ENCODE measurements around the gene ELOVL1.

ELOVL1 gene

DNA sequence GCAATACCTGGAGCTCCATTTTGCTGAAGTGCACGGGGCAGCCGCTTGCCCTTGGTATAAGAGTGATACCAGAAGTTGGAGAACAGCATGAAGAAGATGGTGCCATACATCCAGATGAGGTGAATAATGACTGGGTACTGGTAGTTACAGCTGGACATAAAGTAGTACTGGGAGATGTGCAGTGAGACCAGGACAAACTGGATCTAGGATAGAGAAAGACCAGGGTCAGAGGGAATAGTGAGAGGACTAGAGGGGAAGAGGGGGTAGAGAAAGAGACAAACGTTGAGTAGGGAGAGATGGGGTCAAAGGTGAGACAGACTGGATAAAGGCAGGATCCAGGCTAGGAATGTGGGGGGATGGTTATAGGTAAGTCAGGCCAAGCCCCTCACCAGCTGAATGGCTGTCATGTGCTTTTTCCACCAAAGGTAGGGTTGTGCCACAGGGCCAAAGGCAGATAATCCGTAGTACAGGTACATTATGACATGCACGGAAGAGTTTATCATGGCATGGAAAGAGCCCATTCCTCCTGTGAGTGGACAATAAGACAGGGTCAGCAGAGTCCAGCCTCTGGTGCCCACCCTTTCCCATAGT lies 3.8 kb downstream of the ELOVL1 start:
- Histone ChIP-seq H3K36me3 (ENCODE audit: insufficient read depth, low read length) (peaks cover 52% of the 10 kb centered on the region), H3K4me3 (ENCODE audit: low read length) (no peak overlapping the region), H3K4me1 (ENCODE audit: control insufficient read depth, insufficient read depth, low read length) (peaks cover 47% of the 10 kb centered on the region), H3K9me3 (replicated peaks; ENCODE audit: low read length) (no peaks in the 10 kb centered on the region), H3K27me3 (ENCODE audit: control insufficient read depth, insufficient read depth, low read length) (no peaks in the 10 kb centered on the region), H3K4me2 (ENCODE audit: low read length) (no peak overlapping the region), H3K9ac (ENCODE audit: low read depth, low read length) (no peak overlapping the region)

DNA sequence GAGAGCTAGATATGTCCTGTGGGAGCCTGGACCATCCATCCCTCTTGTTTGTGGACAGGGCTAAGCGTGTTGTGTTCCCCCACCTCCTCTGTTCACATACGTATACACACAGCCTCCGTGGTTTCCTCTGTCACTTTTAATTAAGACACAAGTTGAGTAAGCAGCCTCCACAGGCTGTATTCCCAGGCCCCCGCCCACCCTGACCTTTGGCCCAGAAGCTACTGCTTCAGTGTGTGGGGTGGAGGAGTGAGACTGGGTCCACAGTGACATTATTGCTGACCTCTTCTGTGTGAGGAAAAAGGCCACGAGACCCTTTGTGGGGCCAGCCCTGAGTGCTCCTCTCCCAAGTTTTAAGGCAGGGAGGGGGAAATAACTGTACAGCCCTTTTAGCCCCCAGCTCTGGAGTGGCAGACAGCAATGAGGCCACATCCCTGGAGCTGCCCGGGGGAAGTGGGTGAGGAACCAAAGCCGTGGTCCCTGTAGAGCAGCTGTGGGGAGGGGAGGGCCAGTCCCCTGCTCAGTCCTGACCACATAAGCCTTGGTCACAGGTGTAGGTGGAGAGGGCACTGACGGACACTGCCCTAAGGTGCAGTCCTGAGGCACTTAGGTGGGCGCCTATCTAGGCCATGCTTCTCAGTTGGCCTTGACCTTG lies 4.4 kb downstream of the ELOVL1 start:
- H3K36me3 ChIP-seq (ENCODE audit: insufficient read depth, low read length), result peaks cover 52% of the 10 kb centered on the region
- H3K9me3 ChIP-seq (replicated peaks; ENCODE audit: low read length), result no peaks in the 10 kb centered on the region
- peaks cover 41% of the 10 kb centered on the region for H3K4me1 ChIP-seq (ENCODE audit: control insufficient read depth, insufficient read depth, low read length)
- no peak overlapping the region for H3K4me3 ChIP-seq (ENCODE audit: low read length)
- no peak overlapping the region for H3K9ac ChIP-seq (ENCODE audit: low read depth, low read length)
- H3K4me2 ChIP-seq (ENCODE audit: low read length), result no peak overlapping the region
- no peaks in the 10 kb centered on the region for H3K27me3 ChIP-seq (ENCODE audit: control insufficient read depth, insufficient read depth, low read length)

- no peaks in the 10 kb centered on the region for H3K27me3 ChIP-seq (ENCODE audit: control insufficient read depth, insufficient read depth, low read length)
- no peaks in the 10 kb centered on the region for H3K9me3 ChIP-seq (replicated peaks; ENCODE audit: low read length)
- peak overlapping the region; percentile 79 for H3K4me3 ChIP-seq (ENCODE audit: low read length)
- peak overlapping the region; percentile 91 for H3K4me2 ChIP-seq (ENCODE audit: low read length)
- H3K36me3 ChIP-seq (ENCODE audit: insufficient read depth, low read length), result peaks cover 52% of the 10 kb centered on the region
- H3K4me1 ChIP-seq (ENCODE audit: control insufficient read depth, insufficient read depth, low read length), result peaks cover 31% of the 10 kb centered on the region
- peak overlapping the region; percentile 80 for H3K9ac ChIP-seq (ENCODE audit: low read depth, low read length)
Observed at GRCh38 chr1:43360616-43361015, 7.2 kb downstream of the ELOVL1 start.

- peak overlapping the region; percentile 79 for H3K4me3 ChIP-seq (ENCODE audit: low read length)
- peak overlapping the region; percentile 80 for H3K9ac ChIP-seq (ENCODE audit: low read depth, low read length)
Observed at GRCh38 chr1:43359696-43360095, 8.1 kb downstream of the ELOVL1 start.

DNA sequence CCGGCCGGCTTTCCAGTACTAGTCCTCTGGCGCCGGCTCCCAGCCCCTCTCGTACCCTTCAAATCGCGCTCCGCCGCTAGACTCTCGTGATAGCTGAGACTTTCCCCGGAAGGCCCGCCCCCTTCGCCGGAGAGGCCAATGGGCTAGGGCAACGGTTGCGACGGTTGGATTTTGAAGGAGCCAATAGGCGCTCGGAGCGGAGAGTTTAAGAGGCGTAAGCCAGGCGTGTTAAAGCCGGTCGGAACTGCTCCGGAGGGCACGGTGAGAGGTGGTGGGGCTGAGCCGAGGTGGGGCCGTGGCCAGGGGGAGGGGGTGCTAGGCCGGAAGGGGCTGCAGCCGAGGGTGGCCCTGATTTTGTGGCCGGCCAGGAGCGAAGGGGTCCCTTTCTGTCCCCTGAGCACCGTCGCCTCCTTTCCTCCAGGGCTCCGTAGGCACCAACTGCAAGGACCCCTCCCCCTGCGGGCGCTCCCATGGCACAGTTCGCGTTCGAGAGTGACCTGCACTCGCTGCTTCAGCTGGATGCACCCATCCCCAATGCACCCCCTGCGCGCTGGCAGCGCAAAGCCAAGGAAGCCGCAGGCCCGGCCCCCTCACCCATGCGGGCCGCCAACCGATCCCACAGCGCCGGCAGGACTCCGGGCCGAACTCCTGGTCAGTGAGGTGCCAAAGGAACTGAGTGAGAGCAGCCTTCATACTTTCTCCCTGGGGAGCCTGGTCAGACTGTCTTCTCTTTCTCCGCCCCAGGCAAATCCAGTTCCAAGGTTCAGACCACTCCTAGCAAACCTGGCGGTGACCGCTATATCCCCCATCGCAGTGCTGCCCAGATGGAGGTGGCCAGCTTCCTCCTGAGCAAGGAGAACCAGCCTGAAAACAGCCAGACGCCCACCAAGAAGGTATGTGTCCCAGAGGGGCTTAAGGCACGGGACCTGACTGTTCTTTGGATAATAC lies 8.8 kb downstream of the ELOVL1 start, which contains the start of gene CDC20:
CDC20 (plus strand) TSS at position 236 of the 948 bp plus-strand sequence; CDS start at position 471, 235 bp downstream.
- peaks cover 39% of the 10 kb centered on the region for H3K36me3 ChIP-seq (ENCODE audit: insufficient read depth, low read length)
- H3K27me3 ChIP-seq (ENCODE audit: control insufficient read depth, insufficient read depth, low read length), result no peaks in the 10 kb centered on the region
- H3K9ac ChIP-seq (ENCODE audit: low read depth, low read length), result peak within 1 kb of the TSS; percentile 90
- no peaks in the 10 kb centered on the region for H3K9me3 ChIP-seq (replicated peaks; ENCODE audit: low read length)
- H3K4me2 ChIP-seq (ENCODE audit: low read length), result peak within 1 kb of the TSS; percentile 92
- peak within 1 kb of the TSS; percentile 80 for H3K4me3 ChIP-seq (ENCODE audit: low read length)
- H3K4me1 ChIP-seq (ENCODE audit: control insufficient read depth, insufficient read depth, low read length), result peaks cover 35% of the 10 kb centered on the region

More at GRCh38 chr1:43359696-43360095, 8.1 kb downstream of the ELOVL1 start:
- H3K27me3 ChIP-seq (ENCODE audit: control insufficient read depth, insufficient read depth, low read length), result no peaks in the 10 kb centered on the region
- peak overlapping the region; percentile 91 for H3K4me2 ChIP-seq (ENCODE audit: low read length)
- H3K36me3 ChIP-seq (ENCODE audit: insufficient read depth, low read length), result peaks cover 46% of the 10 kb centered on the region
- peaks cover 33% of the 10 kb centered on the region for H3K4me1 ChIP-seq (ENCODE audit: control insufficient read depth, insufficient read depth, low read length)
- no peaks in the 10 kb centered on the region for H3K9me3 ChIP-seq (replicated peaks; ENCODE audit: low read length)

- Histone ChIP-seq H3K9me3 (replicated peaks; ENCODE audit: low read length) (no peaks in the 10 kb centered on the region), H3K4me2 (ENCODE audit: low read length) (peak overlapping the region; percentile 92), H3K36me3 (ENCODE audit: insufficient read depth, low read length) (peaks cover 32% of the 10 kb centered on the region), H3K4me1 (ENCODE audit: control insufficient read depth, insufficient read depth, low read length) (peaks cover 35% of the 10 kb centered on the region), H3K4me3 (ENCODE audit: low read length) (peak overlapping the region; percentile 80), H3K9ac (ENCODE audit: low read depth, low read length) (peak overlapping the region; percentile 90), H3K27me3 (ENCODE audit: control insufficient read depth, insufficient read depth, low read length) (no peaks in the 10 kb centered on the region)
Observed at GRCh38 chr1:43358121-43358745, 9.6 kb downstream of the ELOVL1 start.

- Histone ChIP-seq H3K4me2 (ENCODE audit: low read length) (no peak overlapping the region), H3K4me1 (ENCODE audit: control insufficient read depth, insufficient read depth, low read length) (peaks cover 35% of the 10 kb centered on the region), H3K9ac (ENCODE audit: low read depth, low read length) (no peak overlapping the region), H3K4me3 (ENCODE audit: low read length) (no peak overlapping the region), H3K27me3 (ENCODE audit: control insufficient read depth, insufficient read depth, low read length) (no peaks in the 10 kb centered on the region), H3K36me3 (ENCODE audit: insufficient read depth, low read length) (peaks cover 23% of the 10 kb centered on the region), H3K9me3 (replicated peaks; ENCODE audit: low read length) (no peaks in the 10 kb centered on the region)
Observed at GRCh38 chr1:43357251-43357650, 10.6 kb downstream of the ELOVL1 start.

- Histone ChIP-seq H3K9me3 (replicated peaks; ENCODE audit: low read length) (no peaks in the 10 kb centered on the region), H3K9ac (ENCODE audit: low read depth, low read length) (no peak overlapping the region), H3K36me3 (ENCODE audit: insufficient read depth, low read length) (peaks cover under 1% of the 10 kb centered on the region), H3K4me3 (ENCODE audit: low read length) (no peak overlapping the region), H3K4me2 (ENCODE audit: low read length) (no peak overlapping the region), H3K27me3 (ENCODE audit: control insufficient read depth, insufficient read depth, low read length) (no peaks in the 10 kb centered on the region), H3K4me1 (ENCODE audit: control insufficient read depth, insufficient read depth, low read length) (peaks cover 22% of the 10 kb centered on the region)
Observed at GRCh38 chr1:43354936-43355335, 12.9 kb downstream of the ELOVL1 start.

DNA sequence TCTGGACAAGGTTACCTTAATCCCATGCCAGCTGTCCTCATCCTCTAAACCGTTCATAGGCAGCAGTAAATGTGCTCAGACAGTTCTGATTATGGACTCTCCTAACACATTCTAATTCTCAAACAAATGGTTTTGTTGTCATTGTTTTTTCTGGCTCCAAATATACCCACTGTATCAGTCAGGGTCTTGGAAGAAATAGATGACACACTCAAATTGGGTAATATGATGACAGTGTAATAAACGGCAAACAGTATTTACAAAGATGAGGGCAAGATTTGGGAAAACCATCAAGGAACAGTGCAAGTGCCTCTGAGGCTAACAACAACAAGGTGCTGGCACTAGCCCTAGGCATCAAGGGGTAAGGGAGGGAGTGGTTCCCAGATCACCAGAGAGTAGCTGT lies 13.3 kb downstream of the ELOVL1 start:
- H3K4me1 ChIP-seq (ENCODE audit: control insufficient read depth, insufficient read depth, low read length), result peaks cover 22% of the 10 kb centered on the region
- no peaks in the 10 kb centered on the region for H3K27me3 ChIP-seq (ENCODE audit: control insufficient read depth, insufficient read depth, low read length)
- H3K9me3 ChIP-seq (replicated peaks; ENCODE audit: low read length), result no peaks in the 10 kb centered on the region
- no peak overlapping the region for H3K4me2 ChIP-seq (ENCODE audit: low read length)
- no peaks in the 10 kb centered on the region for H3K36me3 ChIP-seq (ENCODE audit: insufficient read depth, low read length)
- H3K9ac ChIP-seq (ENCODE audit: low read depth, low read length), result no peak overlapping the region
- H3K4me3 ChIP-seq (ENCODE audit: low read length), result no peak overlapping the region

DNA sequence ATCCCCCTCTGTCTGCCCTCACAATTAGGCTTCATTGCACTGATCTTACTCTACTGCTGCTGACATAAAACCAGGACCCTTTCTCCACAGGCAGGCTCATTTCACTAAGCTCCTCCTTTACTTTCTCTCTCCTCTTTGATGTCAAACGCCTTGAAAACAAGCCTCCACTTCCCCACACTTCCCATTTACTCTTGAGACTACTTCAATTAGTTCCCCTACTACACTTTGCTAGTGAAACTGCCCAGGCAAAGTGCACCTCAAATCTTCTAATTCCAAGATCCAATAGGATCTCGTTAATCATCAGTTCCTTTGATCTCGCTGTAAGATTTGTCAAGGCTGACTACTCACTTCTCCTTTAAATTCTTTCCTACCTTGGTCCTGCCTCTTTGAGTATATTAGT lies 14.9 kb downstream of the ELOVL1 start:
- H3K27me3 ChIP-seq (ENCODE audit: control insufficient read depth, insufficient read depth, low read length), result peaks cover 9% of the 10 kb centered on the region
- no peak overlapping the region for H3K9ac ChIP-seq (ENCODE audit: low read depth, low read length)
- H3K4me2 ChIP-seq (ENCODE audit: low read length), result no peak overlapping the region
- peaks cover 27% of the 10 kb centered on the region for H3K4me1 ChIP-seq (ENCODE audit: control insufficient read depth, insufficient read depth, low read length)
- no peaks in the 10 kb centered on the region for H3K9me3 ChIP-seq (replicated peaks; ENCODE audit: low read length)
- no peaks in the 10 kb centered on the region for H3K36me3 ChIP-seq (ENCODE audit: insufficient read depth, low read length)
- H3K4me3 ChIP-seq (ENCODE audit: low read length), result no peak overlapping the region

DNA sequence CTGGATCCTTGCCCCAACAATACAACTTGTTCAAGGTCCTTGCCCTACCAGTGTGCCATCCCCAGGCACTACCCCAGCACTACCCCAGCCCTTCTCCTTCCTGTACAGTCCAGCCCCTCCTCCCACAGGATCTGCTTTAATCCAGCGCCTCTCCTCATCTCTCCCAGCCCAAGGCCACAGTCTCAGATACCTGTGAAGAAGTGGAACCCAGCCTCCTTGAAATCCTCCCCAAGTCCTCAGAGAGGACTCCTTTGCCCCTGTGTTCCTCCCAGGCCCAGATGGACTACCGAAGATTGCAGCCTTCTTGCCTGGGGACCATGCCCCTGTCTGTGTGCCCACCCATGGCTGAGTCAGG lies 15.5 kb downstream of the ELOVL1 start:
- H3K4me1 ChIP-seq (ENCODE audit: control insufficient read depth, insufficient read depth, low read length), result peaks cover 24% of the 10 kb centered on the region
- H3K9ac ChIP-seq (ENCODE audit: low read depth, low read length), result no peak overlapping the region
- no peaks in the 10 kb centered on the region for H3K36me3 ChIP-seq (ENCODE audit: insufficient read depth, low read length)
- peaks cover 11% of the 10 kb centered on the region for H3K27me3 ChIP-seq (ENCODE audit: control insufficient read depth, insufficient read depth, low read length)
- no peak overlapping the region for H3K4me2 ChIP-seq (ENCODE audit: low read length)
- H3K9me3 ChIP-seq (replicated peaks; ENCODE audit: low read length), result no peaks in the 10 kb centered on the region
- no peak overlapping the region for H3K4me3 ChIP-seq (ENCODE audit: low read length)
